Activated CD4-positive, alpha-beta T cell treated with anti-CD3 and anti-CD28 coated beads for 24 hours (primary cell): ENCODE data around the gene TGM4.

ENCODE experiments used
- DNase-seq, 2 donors: peaks; one replicate each; pipeline ENCODE4 v3.0.0-alpha.2; 2020; ENCODE audit warnings: low read depth in 2 of 2

TGM4 gene

GRCh38 chr3:44954962-44955361 is 80.6 kb downstream of the TGM4 start:
- DNase-seq = no peak

- DNase-seq = no peak
These were observed 81.5 kb downstream of the TGM4 start for GRCh38 chr3:44955917-44956316.

- DNase-seq = no peak
These were observed 83.6 kb downstream of the TGM4 start for GRCh38 chr3:44957986-44958385.

GRCh38 chr3:44958386-44958785 is 84.0 kb downstream of the TGM4 start:
- DNase-seq = no peak

GRCh38 chr3:44960387-44961026 is 86.1 kb downstream of the TGM4 start:
- no peak for DNase-seq

- no peak for DNase-seq
These were observed 87.5 kb downstream of the TGM4 start for GRCh38 chr3:44961888-44962287.

GRCh38 chr3:44962621-44963393 is 88.4 kb downstream of the TGM4 start:
- no peak for DNase-seq

- no peak for DNase-seq
These were observed 89.3 kb downstream of the TGM4 start for GRCh38 chr3:44963571-44964325.
